ENCODE results near the gene C1orf21. TPM values are rescaled to one million over a fixed set of nuclear protein-coding genes. Genes with fewer than 3 reads are reported as not detected.

C1orf21 gene
- total and polyA plus RNA-seq, 2 of the 4 experiments (the other 2 are of a cell fraction): 6.4 to 9.9 TPM

- TF ChIP-seq CHD1 (IDR thresholded peaks at IDR 0.05; ENCODE audit: low read depth, low read length): no peak
- no peak for TF ChIP-seq RAD21 (IDR thresholded peaks at IDR 0.05; ENCODE audit: low read length)
- no peak for TF ChIP-seq FOS (IDR thresholded peaks at IDR 0.05; ENCODE audit: low read depth, low read length)
Observed at GRCh38 chr1:184419350-184420161, 32.7 kb downstream of the C1orf21 start (continued).

GRCh38 chr1:184422490-184423233 is 35.8 kb downstream of the C1orf21 start:
- peaks cover 3% of the 10 kb centered on the region; the same call in 1 of the 2 replicates for H4K20me1 ChIP-seq (ENCODE audit: insufficient read depth, low read length)
- H3K9me1 ChIP-seq (ENCODE audit: insufficient read depth, low read length): peaks cover 4% of the 10 kb centered on the region; the same call in 1 of the 2 replicates
- no peaks in the 10 kb centered on the region for H3K27me3 ChIP-seq (ENCODE audit: control insufficient read depth, insufficient read depth, low read length)
- no peak overlapping the region for H4K8ac ChIP-seq (ENCODE audit: low read depth in 2 of 2, low read length in 2 of 2)
- TF ChIP-seq NFE2L2 (IDR thresholded peaks at IDR 0.05; ENCODE audit: low read depth, low read length) (no peak), USF2 (IDR thresholded peaks at IDR 0.05; ENCODE audit: low read depth, low read length) (no peak), MXI1 (IDR thresholded peaks at IDR 0.05; ENCODE audit: borderline replicate concordance, low read depth, low read length) (no peak), MAZ (IDR thresholded peaks at IDR 0.05; ENCODE audit: borderline replicate concordance, low read depth, low read length) (no peak), CEBPB (IDR thresholded peaks at IDR 0.05; ENCODE audit: low read depth, low read length) (no peak), CHD1 (IDR thresholded peaks at IDR 0.05; ENCODE audit: low read depth, low read length) (no peak), RAD21 (IDR thresholded peaks at IDR 0.05; ENCODE audit: low read length) (no peak)
- H2BK15ac ChIP-seq (ENCODE audit: low read depth, low read length): no peak overlapping the region
- no peak overlapping the region for H2AK9ac ChIP-seq (replicated peaks; ENCODE audit: low read depth, low read length, poor library complexity)
- no peaks in the 10 kb centered on the region for H3K9me3 ChIP-seq (ENCODE audit: control insufficient read depth, insufficient read depth, low read length)
- H3K9ac ChIP-seq (ENCODE audit: low read depth, low read length): no peak overlapping the region
- no peak overlapping the region for H3K56ac ChIP-seq (ENCODE audit: extremely low read depth, insufficient read depth, low read length)
- H3K18ac ChIP-seq (ENCODE audit: low read depth, low read length): no peak overlapping the region
- H2AFZ ChIP-seq (replicated peaks; ENCODE audit: low read length, poor library complexity): no peak overlapping the region
- BruUV-seq (replicated peaks): no TSS peak
- no peak overlapping the region for H2AK5ac ChIP-seq (ENCODE audit: low read depth, low read length)
- H3K14ac ChIP-seq (replicated peaks; ENCODE audit: low read depth, low read length): no peak overlapping the region
- H4K5ac ChIP-seq (ENCODE audit: low read depth, low read length): no peak overlapping the region
- intact Hi-C loops (cut with micrococcal nuclease): no loop called here
- H3K4me3 ChIP-seq (ENCODE audit: insufficient read depth, low read depth, low read length): no peak overlapping the region
- no peak overlapping the region for H2BK5ac ChIP-seq (ENCODE audit: low read depth, low read length, poor library complexity, severe bottlenecking)
- H3K36me3 ChIP-seq (ENCODE audit: control insufficient read depth, insufficient read depth, low read length): no peaks in the 10 kb centered on the region
- H3K27ac ChIP-seq (ENCODE audit: insufficient read depth, low read length): no peak overlapping the region
- H3K79me1 ChIP-seq (ENCODE audit: low read depth in 1 of 2, low read length in 2 of 2): peaks cover 11 to 13% of the 10 kb centered on the region in 2 experiments; a peak in 2 of 4 replicates
- no peak overlapping the region for H3K23ac ChIP-seq (ENCODE audit: low read depth, low read length)
- H3K4ac ChIP-seq (ENCODE audit: low read depth, low read length): no peak overlapping the region
- ChIA-PET CTCF (no interaction called here), POLR2A (ENCODE audit: unreplicated experiment) (no interaction called here)
- no peak overlapping the region for H2BK20ac ChIP-seq (ENCODE audit: low read depth, low read length)
- no CpG with 5 or more reads among the region's 9 CpGs for WGBS, 2 experiments (ENCODE audit: extremely low coverage in 2 of 2, insufficient read length in 1 of 2)
- in situ Hi-C loops (cut with MboI; ENCODE audit: low sequenced_read_pairs): no loop called here
- DNase-seq (no peak), ATAC-seq (ENCODE audit: low read depth) (no peak)
- no peak overlapping the region for H2BK120ac ChIP-seq (ENCODE audit: low read depth, low read length)
- dilution Hi-C loops (cut with HindIII; ENCODE audit: low sequenced_read_pairs, unreplicated experiment): no loop called here
- no peak overlapping the region for H4K91ac ChIP-seq (ENCODE audit: insufficient read depth, low read depth, low read length)
- H3K4me1 ChIP-seq (ENCODE audit: control insufficient read depth, insufficient read depth, low read length): peaks cover 6% of the 10 kb centered on the region
- H3K4me2 ChIP-seq (ENCODE audit: low read depth, low read length): no peak overlapping the region
